ENCODE results near the gene ADCY4.

GRCh38 chr14:24315807-24316596, 18.9 kb downstream of the ADCY4 start:
- TF ChIP-seq CTCF (IDR thresholded peaks at IDR 0.05) (no peak), EZH2 (IDR thresholded peaks at IDR 0.05; ENCODE audit: borderline replicate concordance, insufficient read depth, low read depth, low read length, poor library complexity, severe bottlenecking) (no peak)

Measured in B cell (primary cell).